ENCODE results near the gene MAPKBP1.
"Not testable (repeated sequence)": the region's sequence is repeated elsewhere in the genome, so short reads cannot be mapped to it uniquely, and the experiment has no call there.

MAPKBP1 gene

GRCh38 chr15:41827880-41828806 lies 53.9 kb downstream of the MAPKBP1 start, which contains the start of gene JMJD7:
Gene JMJD7 (plus strand): TSS chr15:41828092. CDS start chr15:41828125, 33 bp downstream.
- DNase-seq = peak; percentile 84

GRCh38 chr15:41828807-41829141 lies 54.5 kb downstream of the MAPKBP1 start:
- DNase-seq = no peak

GRCh38 chr15:41829959-41830646 lies 55.8 kb downstream of the MAPKBP1 start:
- no peak for DNase-seq

GRCh38 chr15:41831291-41831690 lies 57.0 kb downstream of the MAPKBP1 start:
- DNase-seq = not testable (repeated sequence)

- DNase-seq = no peak
Measured at GRCh38 chr15:41832208-41832607, 57.9 kb downstream of the MAPKBP1 start.

- no peak for DNase-seq
Measured at GRCh38 chr15:41832875-41833274, 58.6 kb downstream of the MAPKBP1 start.

GRCh38 chr15:41834096-41834495 lies 59.8 kb downstream of the MAPKBP1 start:
- no peak for DNase-seq

- peak; percentile 10 for DNase-seq
Measured at GRCh38 chr15:41836073-41836472, 61.8 kb downstream of the MAPKBP1 start.

- no peak for DNase-seq
Measured at GRCh38 chr15:41836713-41837454, 62.6 kb downstream of the MAPKBP1 start.

- no peak for DNase-seq
Measured at GRCh38 chr15:41838400-41838897, 64.2 kb downstream of the MAPKBP1 start, which contains the start of gene PLA2G4B. Gene PLA2G4B (plus strand): TSS chr15:41838847. CDS start chr15:41838914, 67 bp downstream.

GRCh38 chr15:41839781-41840491 lies 65.7 kb downstream of the MAPKBP1 start:
- no peak for DNase-seq

GRCh38 chr15:41840673-41841072 lies 66.4 kb downstream of the MAPKBP1 start:
- no peak for DNase-seq

- DNase-seq = no peak
Measured at GRCh38 chr15:41841131-41841530, 66.8 kb downstream of the MAPKBP1 start.

- no peak for DNase-seq
Measured at GRCh38 chr15:41842229-41842628, 67.9 kb downstream of the MAPKBP1 start.

GRCh38 chr15:41843571-41843970 lies 69.3 kb downstream of the MAPKBP1 start:
- DNase-seq = no peak

GRCh38 chr15:41844814-41845213 lies 70.5 kb downstream of the MAPKBP1 start:
- no peak for DNase-seq

GRCh38 chr15:41847206-41847605 lies 72.9 kb downstream of the MAPKBP1 start:
- no peak for DNase-seq

GRCh38 chr15:41847981-41848380 lies 73.7 kb downstream of the MAPKBP1 start:
- no peak for DNase-seq

- DNase-seq = no peak
Measured at GRCh38 chr15:41848631-41849030, 74.3 kb downstream of the MAPKBP1 start.

GRCh38 chr15:41849204-41849603 lies 74.9 kb downstream of the MAPKBP1 start:
- no peak for DNase-seq

- no peak for DNase-seq
Measured at GRCh38 chr15:41849861-41850260, 75.6 kb downstream of the MAPKBP1 start.

Data from fibroblast of skin of abdomen (primary cell).